GM03348 (cell line): Measurements from ENCODE around the gene HMCN2.

Experiments
- DNase-seq: peaks from one replicate; pipeline ENCODE4 v3.0.0; 2012; ENCODE audit warnings: low spot score

HMCN2 gene

GRCh38 chr9:130290291-130291181, 25.0 kb downstream of the HMCN2 start:
- peak; percentile 51 for DNase-seq

GRCh38 chr9:130291474-130291873, 25.9 kb downstream of the HMCN2 start:
- no peak for DNase-seq

DNA sequence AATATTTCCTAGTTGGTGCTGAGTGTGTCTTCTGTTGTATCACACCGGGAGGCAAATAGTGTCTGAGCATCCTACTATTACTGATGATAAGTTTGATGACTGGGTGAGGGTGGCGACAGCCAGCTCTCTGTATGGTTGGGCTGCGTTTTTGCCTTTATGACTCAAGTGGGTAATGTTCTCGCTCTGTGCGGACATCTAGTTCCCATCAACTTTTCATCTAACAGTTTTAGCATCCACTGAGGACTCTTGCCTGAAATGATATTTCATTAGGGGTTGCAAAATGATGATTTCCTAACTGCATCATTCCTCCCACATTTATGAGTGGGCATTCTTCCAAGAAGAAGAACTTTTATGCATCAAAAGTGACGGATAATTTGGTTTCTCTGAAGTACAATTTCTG, 26.5 kb downstream of the HMCN2 start:
- DNase-seq, result no peak

GRCh38 chr9:130294664-130295063, 29.1 kb downstream of the HMCN2 start:
- no peak for DNase-seq

GRCh38 chr9:130295431-130295830, 29.9 kb downstream of the HMCN2 start:
- DNase-seq, result no peak

- no peak for DNase-seq
These were observed 30.6 kb downstream of the HMCN2 start for GRCh38 chr9:130295945-130296782.

GRCh38 chr9:130296783-130297055, 31.2 kb downstream of the HMCN2 start:
- DNase-seq, result no peak

- no peak for DNase-seq
These were observed 31.8 kb downstream of the HMCN2 start for GRCh38 chr9:130297371-130297770.

GRCh38 chr9:130298662-130299279, 33.2 kb downstream of the HMCN2 start:
- no peak for DNase-seq

- no peak for DNase-seq
These were observed 34.4 kb downstream of the HMCN2 start for GRCh38 chr9:130299785-130300615.

GRCh38 chr9:130300739-130301138, 35.2 kb downstream of the HMCN2 start:
- DNase-seq, result no peak

GRCh38 chr9:130301483-130302286, 36.1 kb downstream of the HMCN2 start:
- DNase-seq, result peak; percentile 91

DNA sequence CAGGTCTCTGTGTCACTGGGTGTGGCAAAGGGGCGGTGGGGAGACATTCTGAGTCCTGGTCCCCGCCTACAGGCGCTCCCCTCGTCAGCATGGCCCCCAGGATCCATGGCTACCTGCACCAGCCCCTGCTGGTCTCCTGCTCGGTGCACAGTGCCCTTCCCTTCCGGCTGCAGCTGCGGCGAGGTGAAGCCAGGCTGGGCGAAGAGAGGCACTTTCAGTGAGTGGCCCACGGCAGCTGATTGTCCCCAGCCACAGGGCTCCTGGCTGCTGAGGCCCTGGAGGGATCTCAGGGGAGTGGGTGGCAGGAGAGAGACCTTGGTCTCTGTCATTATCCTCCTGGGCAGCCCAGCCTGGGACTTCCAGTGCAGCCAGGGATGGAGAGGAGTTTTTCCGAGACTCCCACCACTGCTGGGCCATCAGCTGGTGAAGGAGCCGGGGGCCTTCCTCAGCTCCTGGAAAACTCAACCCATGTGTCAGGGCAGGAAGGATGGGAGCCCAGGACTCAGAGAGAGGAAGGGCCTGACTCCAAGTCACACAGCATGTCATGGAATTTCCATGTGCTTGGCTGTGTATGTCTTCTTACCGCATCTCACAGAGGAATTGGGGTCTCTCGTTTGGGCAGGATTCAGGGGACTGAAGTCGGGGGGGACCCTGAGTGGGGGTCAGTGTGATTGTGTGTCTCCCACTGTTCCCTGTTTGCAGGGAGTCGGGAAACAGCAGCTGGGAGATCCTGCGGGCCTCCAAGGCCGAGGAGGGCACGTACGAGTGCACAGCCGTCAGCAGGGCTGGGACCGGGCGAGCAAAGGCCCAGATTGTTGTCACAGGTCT, 37.4 kb downstream of the HMCN2 start:
- DNase-seq, result no peak

GRCh38 chr9:130303613-130304055, 38.1 kb downstream of the HMCN2 start:
- no peak for DNase-seq

DNA sequence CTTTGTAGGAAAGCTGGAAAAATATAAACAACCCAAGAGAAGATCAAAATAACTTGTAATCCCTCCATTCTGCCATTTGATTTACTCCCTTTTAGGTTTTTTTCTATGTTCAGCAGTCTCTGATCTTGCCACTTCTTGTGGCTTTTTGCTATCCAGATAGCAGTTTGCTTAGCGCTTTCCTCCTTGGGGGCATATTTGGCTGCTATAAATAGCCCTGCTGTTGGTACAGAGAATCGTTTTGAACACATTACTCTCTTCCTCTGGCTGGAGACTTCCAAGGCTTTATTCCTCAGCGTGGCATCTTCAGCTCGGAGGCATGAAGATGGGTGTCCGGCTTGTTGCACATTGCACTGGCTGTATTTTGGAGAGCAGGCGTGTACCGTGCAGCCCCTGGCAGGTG, 38.6 kb downstream of the HMCN2 start:
- no peak for DNase-seq

DNA sequence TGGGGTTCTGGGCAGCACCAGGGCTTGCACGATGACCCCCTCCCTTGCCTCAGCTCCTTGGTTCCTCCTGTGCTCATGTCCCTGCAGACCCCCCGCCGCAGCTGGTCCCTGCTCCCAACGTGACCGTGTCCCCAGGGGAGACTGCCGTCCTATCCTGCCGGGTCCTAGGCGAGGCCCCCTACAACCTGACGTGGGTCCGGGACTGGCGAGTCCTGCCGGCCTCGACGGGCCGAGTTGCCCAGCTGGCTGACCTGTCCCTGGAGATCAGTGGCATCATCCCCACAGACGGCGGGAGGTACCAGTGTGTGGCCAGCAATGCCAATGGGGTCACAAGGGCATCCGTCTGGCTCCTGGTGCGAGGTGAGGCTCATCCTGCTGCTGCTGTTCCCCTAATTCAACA, 39.1 kb downstream of the HMCN2 start:
- no peak for DNase-seq

DNA sequence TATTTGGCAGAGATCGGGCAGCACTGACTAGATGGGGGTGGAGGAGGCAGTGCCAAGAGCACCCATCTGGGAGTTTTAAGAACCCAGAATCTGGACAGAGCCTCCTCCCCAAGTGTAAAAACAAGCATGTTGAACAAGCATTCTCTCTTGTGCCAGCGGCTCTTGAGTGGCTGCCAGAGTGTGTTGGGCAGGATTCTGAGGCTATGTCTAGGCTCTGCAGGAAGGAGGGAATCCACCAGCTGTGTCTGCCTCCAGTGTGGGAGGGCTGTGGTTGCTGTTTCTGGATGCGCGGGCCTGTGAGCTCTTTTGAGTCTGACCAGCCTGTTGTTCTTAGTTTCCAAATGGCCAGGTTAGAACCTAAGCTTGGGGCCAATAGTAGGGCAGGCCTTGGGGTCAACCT, 39.8 kb downstream of the HMCN2 start:
- peak; percentile 70 for DNase-seq

DNA sequence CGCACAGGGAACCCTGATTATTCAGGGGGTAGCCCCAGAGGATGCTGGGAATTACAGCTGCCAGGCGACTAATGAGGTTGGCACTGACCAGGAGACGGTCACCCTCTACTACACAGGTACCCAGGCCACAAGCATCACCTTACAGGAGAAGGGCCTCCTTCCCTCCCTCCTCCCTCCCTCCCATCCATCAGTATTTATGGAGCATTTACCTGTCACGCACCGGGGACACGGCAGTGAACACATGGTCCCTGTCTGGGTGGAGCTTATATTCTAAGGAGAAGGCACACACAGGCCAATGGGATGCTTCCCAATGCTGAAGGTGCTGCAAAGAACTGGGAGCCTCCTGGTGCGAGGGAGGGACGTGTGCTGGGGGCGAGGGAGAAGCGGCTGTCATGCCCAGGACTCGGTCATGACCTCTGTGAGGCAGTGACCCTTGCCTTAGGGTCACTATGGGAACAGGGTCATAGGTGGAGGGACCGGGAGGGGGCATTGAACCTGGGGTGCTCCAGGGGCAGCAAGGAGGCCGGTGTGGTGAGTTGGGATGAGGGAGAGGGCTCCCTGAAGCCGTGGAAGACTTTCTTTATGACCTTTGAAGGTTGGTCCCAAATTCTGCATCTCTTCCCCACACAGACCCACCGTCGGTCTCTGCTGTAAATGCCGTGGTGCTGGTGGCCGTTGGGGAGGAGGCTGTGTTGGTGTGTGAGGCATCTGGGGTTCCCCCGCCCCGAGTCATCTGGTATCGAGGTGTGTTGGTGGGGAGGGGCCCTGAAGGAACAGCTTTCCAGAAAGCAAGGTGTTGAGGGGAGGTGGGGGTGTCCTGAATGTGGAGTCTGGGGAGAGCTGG, 41.5 kb downstream of the HMCN2 start:
- DNase-seq, result no peak

DNA sequence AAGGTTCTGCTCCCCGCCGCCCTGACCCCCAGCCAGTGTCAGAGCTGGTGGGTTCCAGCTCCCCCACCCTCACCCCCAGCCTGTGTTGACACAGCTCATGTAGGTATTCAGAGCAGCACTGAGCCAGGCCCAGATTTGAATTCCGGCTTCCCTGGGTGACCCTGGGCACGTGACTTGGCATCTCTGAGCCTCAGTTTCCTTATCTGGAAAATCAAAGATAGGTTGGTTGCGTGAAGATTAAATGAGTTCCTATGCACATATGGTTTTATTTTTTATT, 42.0 kb downstream of the HMCN2 start:
- DNase-seq, result no peak
